GM19452 (cell line): ENCODE data around the gene RUSC1.
"Not testable (repeated sequence)": the region's sequence is repeated elsewhere in the genome, so short reads cannot be mapped to it uniquely, and the experiment has no call there.

Experiments
- ATAC-seq: cut with Tn5 transposase; IDR thresholded peaks from one replicate; pipeline ENCODE4 v1.9.1; 2021; ENCODE audit not compliant: unreplicated experiment

RUSC1 gene

GRCh38 chr1:155322571-155322952, 1.9 kb downstream of the RUSC1 start:
- ATAC-seq, result no peak

- no peak for ATAC-seq
Measured at GRCh38 chr1:155322953-155323728, 2.4 kb downstream of the RUSC1 start.

GRCh38 chr1:155323729-155324036, 3.0 kb downstream of the RUSC1 start:
- peak; percentile 48 for ATAC-seq

- peak; percentile 69 for ATAC-seq
Measured at GRCh38 chr1:155324037-155324716, 3.5 kb downstream of the RUSC1 start.

- no peak for ATAC-seq
Measured at GRCh38 chr1:155324717-155325602, 4.3 kb downstream of the RUSC1 start.

GRCh38 chr1:155325603-155325893, 4.9 kb downstream of the RUSC1 start:
- ATAC-seq, result no peak

GRCh38 chr1:155326020-155326526, 5.4 kb downstream of the RUSC1 start:
- ATAC-seq, result no peak

GRCh38 chr1:155326631-155327037, 5.9 kb downstream of the RUSC1 start:
- no peak for ATAC-seq

GRCh38 chr1:155327981-155328380, 7.3 kb downstream of the RUSC1 start:
- no peak for ATAC-seq

- not testable (repeated sequence) for ATAC-seq
Measured at GRCh38 chr1:155328856-155329255, 8.2 kb downstream of the RUSC1 start.

GRCh38 chr1:155329980-155330598, 9.4 kb downstream of the RUSC1 start:
- ATAC-seq, result no peak

- ATAC-seq, result no peak
Measured at GRCh38 chr1:155334962-155335361, 14.3 kb downstream of the RUSC1 start.

- no peak for ATAC-seq
Measured at GRCh38 chr1:155339515-155340097, 18.9 kb downstream of the RUSC1 start.

GRCh38 chr1:155342842-155343241, 22.1 kb downstream of the RUSC1 start:
- no peak for ATAC-seq

GRCh38 chr1:155352631-155353030, 31.9 kb downstream of the RUSC1 start:
- no peak for ATAC-seq

- ATAC-seq, result no peak
Measured at GRCh38 chr1:155360051-155360450, 39.4 kb downstream of the RUSC1 start.

- no peak for ATAC-seq
Measured at GRCh38 chr1:155379180-155379579, 58.5 kb downstream of the RUSC1 start.

GRCh38 chr1:155379631-155380090, 59.0 kb downstream of the RUSC1 start:
- ATAC-seq, result no peak
